ENCODE measurements around the gene PDLIM4. TPM values are rescaled to one million over a fixed set of nuclear protein-coding genes. Genes with fewer than 3 reads are reported as not detected.

The PDLIM4 gene
- polyA plus RNA-seq, 2 of the 4 experiments (the other 2 are of a cell fraction): 0.09 TPM; not detected in 1

DNA sequence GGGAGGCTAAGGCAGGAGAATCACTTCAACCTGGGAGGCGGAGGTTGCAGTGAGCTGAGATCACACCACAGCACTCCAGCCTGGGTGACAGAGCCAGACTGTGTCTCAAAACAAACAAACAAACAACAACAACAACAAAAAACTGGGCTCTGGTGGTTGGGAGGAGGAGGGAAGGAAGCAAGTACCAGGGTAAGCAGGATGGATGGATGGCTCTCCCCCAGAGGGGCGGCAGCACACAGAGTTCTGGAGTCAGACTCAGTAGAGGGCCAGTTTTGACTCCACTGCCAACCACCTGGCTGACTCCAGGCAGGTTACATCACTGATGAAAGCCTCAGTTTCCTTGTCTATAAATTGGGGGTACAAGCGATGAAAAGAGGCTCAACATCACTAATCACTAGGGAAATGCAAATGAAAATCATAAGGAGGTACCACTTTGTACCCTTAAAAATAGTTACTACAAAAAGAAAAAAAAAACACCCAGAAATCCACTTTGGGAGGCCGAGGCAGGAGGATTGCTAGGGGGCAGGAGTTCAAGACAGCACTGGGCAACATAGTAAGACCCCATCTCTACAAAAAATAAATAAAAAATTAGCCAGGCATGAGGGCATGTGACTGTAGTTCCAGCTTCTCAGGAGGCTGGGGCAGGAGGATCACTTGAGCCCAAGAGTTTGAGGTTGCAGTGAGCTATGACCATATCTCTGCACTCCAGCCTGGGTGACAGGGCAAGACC lies 39.9 kb downstream of the PDLIM4 start (continued):
- TF ChIP-seq ESRRA (IDR thresholded peaks at IDR 0.05; ENCODE audit: borderline replicate concordance, low read length): no peak
- no peak for TF ChIP-seq SREBF2 (IDR thresholded peaks at IDR 0.05)

DNA sequence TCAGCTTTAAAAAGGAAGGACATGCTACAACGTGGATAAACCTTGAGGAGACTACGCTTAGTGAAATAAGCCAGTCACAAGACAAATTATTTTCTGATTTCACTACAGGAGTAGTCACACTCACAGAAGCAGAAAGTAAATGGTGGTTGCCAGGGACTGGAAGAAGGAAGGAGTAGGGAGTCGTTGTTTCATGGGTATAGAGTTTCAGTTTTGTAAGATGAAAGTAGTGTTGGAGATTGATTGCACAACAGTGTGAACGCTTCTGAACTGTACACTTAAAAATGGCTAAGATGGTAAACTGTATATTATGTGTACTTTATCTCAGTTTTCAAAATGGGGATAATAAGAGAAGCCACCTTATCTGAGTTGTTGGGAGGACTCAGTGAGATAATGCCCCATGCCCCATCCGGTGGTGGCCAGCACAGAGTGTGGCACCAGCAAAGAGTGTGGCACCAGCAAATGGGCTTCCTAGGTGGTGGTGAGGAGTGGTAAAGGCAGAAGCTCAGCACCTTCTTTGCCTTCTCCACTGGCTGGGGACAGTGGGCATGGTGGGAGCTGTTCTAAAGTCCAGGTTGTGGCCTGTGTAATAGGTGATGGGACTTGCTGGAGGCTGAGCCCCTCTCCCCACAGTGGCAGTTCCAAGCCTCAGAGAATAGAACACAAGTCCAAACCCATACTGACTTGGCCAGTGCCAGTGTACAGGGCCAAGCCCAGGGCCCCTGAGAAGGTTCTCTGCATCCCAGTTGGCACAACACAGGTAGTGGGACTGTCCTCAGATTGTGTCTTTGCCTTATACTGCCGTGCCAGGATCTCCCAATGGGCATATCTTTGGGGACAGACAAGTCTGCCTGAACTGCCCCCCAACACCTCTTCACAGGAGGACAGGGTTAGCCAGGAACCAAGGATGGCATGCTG lies 41.1 kb downstream of the PDLIM4 start:
- Histone ChIP-seq H3K27ac (peak overlapping the region in 1 of 2 experiments; percentile 31; a peak in 1 of 6 replicates), H3K4me3 (no peak overlapping the region), H3K9me3 (no peaks in the 10 kb centered on the region), H3K4me1 (peaks cover 45% of the 10 kb centered on the region), H3K4me2 (peak overlapping the region; percentile 5; the same call in 1 of the 3 replicates)
- WGBS (ENCODE audit: missing lambda C conversion rate): 86% methylated on average over 6 of the region's 6 CpGs
- no peak for DNase-seq (ENCODE audit: low read depth in 1 of 2, low spot score in 1 of 2)
- POLR2A ChIA-PET: no interaction called here
- no peak for FAIRE-seq
- TF ChIP-seq NR3C1 (IDR thresholded peaks at IDR 0.05) (no peak), CEBPB (IDR thresholded peaks at IDR 0.05) (peak; percentile 29 to 57; a peak in 3 of 4 replicates)
- no peak for ATAC-seq
- CTCF ChIA-PET: interaction anchor here (2.4 kb wide), 1 partner anchor 26 kb away, joined by 9 read pairs; no protein-coding TSS in a partner anchor

DNA sequence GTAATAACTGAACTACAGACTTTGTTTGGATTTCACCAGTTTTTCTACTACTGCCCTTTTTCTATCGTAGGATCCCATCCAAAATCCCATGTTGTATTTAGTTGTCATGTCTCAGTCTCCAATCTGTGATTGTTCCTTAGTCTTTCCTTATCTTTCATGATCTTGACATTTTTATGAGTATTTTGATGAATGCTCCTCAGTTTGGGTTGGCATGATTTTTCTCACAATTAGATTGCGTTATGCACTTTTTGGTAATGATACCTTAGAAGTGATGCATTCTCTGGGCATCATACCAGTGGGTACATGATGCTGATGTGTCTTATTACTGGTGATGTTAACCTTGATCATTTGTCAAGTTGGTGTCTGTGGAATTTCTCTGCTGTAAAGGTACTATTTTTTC lies 42.4 kb downstream of the PDLIM4 start:
- ChIA-PET POLR2A (no interaction called here), CTCF (no interaction called here)
- Histone ChIP-seq H3K4me3 (no peak overlapping the region), H3K27ac (no peak overlapping the region), H3K9me3 (no peaks in the 10 kb centered on the region), H3K4me1 (peaks cover 45% of the 10 kb centered on the region), H3K4me2 (no peak overlapping the region)
- ATAC-seq (no peak), FAIRE-seq (no peak), DNase-seq (ENCODE audit: low read depth in 1 of 2, low spot score in 1 of 2) (no peak)
- WGBS (ENCODE audit: missing lambda C conversion rate): 81% methylated on average over 2 of the region's 2 CpGs
- TF ChIP-seq JUNB (IDR thresholded peaks at IDR 0.05) (no peak), GATA3 (IDR thresholded peaks at IDR 0.05; ENCODE audit: borderline replicate concordance) (0 out of 2 replicates have a peak, but pooled peaks have one; percentile 18), HOXB13 (CRISPR knock-in tag; IDR thresholded peaks at IDR 0.05; ENCODE audit: low read depth) (no peak), ESRRA (IDR thresholded peaks at IDR 0.05; ENCODE audit: borderline replicate concordance, low read length) (no peak), SMC3 (IDR thresholded peaks at IDR 0.05) (no peak), EP300 (IDR thresholded peaks at IDR 0.05) (no peak)
- TF ChIP-seq, protein P1, sequence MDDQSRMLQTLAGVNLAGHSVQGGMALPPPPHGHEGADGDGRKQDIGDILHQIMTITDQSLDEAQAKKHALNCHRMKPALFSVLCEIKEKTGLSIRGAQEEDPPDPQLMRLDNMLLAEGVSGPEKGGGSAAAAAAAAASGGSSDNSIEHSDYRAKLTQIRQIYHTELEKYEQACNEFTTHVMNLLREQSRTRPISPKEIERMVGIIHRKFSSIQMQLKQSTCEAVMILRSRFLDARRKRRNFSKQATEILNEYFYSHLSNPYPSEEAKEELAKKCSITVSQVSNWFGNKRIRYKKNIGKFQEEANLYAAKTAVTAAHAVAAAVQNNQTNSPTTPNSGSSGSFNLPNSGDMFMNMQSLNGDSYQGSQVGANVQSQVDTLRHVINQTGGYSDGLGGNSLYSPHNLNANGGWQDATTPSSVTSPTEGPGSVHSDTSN (IDR thresholded peaks at IDR 0.05): no peak

DNA sequence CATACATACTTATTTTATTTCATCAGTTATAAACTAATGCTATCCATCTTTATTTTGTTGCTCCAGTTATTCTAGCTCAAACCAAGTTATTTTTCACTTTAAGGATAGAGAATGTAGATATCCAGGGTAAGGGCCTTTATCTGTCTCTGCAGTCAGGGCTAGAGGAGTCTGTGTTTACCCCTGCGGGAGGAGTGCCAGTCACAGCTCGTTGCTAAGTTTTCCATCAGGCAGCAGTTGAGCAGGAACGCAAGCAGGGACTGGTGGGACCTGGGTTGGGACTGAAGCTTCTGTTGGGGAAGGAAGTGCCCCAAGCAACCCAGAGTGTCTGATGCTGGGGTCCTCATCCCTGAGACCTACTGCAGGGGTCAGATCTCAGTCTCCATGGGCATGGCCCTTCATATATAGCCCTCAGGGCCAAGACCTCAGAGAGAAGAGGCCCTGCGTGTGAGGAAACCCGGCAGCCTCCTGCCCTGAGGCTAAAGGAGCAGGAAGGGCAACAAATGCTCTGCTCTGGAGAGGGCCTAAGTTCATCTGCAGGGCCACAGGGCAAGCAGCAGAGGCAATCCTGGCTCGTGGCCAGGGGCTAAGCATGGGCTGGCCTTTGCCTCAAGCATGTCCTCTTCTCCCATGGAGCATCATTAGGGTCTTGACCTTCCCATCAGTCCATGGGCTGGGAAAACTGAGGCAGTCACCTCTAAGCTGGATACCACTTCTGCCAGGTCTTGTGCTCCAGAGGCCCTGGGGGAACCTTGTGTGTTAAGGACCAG lies 43.3 kb downstream of the PDLIM4 start:
- peak in 1 of 2 experiments; percentile 5; a peak in 4 of 6 replicates for ATAC-seq
- WGBS (ENCODE audit: missing lambda C conversion rate): 76% methylated on average over 6 of the region's 6 CpGs
- TF ChIP-seq KDM1A (IDR thresholded peaks at IDR 0.05; ENCODE audit: low read depth) (no peak), RAD21 (conservative IDR thresholded peaks at IDR 0.05 in 1 of 2, IDR thresholded peaks at IDR 0.05 in 1 of 2) (no peak), RCOR1 (IDR thresholded peaks at IDR 0.05; ENCODE audit: low read depth, low read length) (no peak), EHF (CRISPR knock-in tag; IDR thresholded peaks at IDR 0.05) (no peak), CHD4 (IDR thresholded peaks at IDR 0.05; ENCODE audit: borderline replicate concordance) (no peak), FOSB (CRISPR knock-in tag; IDR thresholded peaks at IDR 0.05) (no peak), ESRRA (IDR thresholded peaks at IDR 0.05; ENCODE audit: borderline replicate concordance, low read length) (no peak), GATA3 (IDR thresholded peaks at IDR 0.05; ENCODE audit: borderline replicate concordance) (no peak)
- TF ChIP-seq, protein P2, sequence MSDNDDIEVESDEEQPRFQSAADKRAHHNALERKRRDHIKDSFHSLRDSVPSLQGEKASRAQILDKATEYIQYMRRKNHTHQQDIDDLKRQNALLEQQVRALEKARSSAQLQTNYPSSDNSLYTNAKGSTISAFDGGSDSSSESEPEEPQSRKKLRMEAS (IDR thresholded peaks at IDR 0.05): no peak
- TF ChIP-seq, protein P3, sequence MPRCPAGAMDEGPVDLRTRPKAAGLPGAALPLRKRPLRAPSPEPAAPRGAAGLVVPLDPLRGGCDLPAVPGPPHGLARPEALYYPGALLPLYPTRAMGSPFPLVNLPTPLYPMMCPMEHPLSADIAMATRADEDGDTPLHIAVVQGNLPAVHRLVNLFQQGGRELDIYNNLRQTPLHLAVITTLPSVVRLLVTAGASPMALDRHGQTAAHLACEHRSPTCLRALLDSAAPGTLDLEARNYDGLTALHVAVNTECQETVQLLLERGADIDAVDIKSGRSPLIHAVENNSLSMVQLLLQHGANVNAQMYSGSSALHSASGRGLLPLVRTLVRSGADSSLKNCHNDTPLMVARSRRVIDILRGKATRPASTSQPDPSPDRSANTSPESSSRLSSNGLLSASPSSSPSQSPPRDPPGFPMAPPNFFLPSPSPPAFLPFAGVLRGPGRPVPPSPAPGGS (IDR thresholded peaks at IDR 0.05): no peak

More for the DNA sequence above, 43.3 kb downstream of the PDLIM4 start:
- Histone ChIP-seq H3K4me3 (no peak overlapping the region), H3K4me1 (peaks cover 41% of the 10 kb centered on the region), H3K4me2 (no peak overlapping the region), H3K27ac (peak overlapping the region in 1 of 2 experiments; percentile 27; a peak in 1 of 6 replicates), H3K9me3 (no peaks in the 10 kb centered on the region)
- DNase-seq (ENCODE audit: low read depth in 1 of 2, low spot score in 1 of 2) (no peak), FAIRE-seq (no peak)
- POLR2A ChIA-PET: no interaction called here
- CTCF ChIA-PET: interaction anchor here (0.6 kb wide), 1 partner anchor 120 kb away, joined by 3 read pairs; no protein-coding TSS in a partner anchor

Data from A549 (cell line).